ENCODE measurements around the gene CELSR1.

The CELSR1 gene

GRCh38 chr22:46355369-46355995 lies 181.9 kb downstream of the CELSR1 start:
- in situ Hi-C loops (cut with MboI; ENCODE audit: low sequenced_read_pairs), result no loop called here

- in situ Hi-C loops (cut with MboI; ENCODE audit: low sequenced_read_pairs), result no loop called here
Observed at GRCh38 chr22:46354993-46355305, 182.5 kb downstream of the CELSR1 start.

- in situ Hi-C loops (cut with MboI; ENCODE audit: low sequenced_read_pairs), result no loop called here
Observed at GRCh38 chr22:46354176-46354992, 183.0 kb downstream of the CELSR1 start.

- in situ Hi-C loops (cut with MboI; ENCODE audit: low sequenced_read_pairs), result no loop called here
Observed at GRCh38 chr22:46353483-46354105, 183.8 kb downstream of the CELSR1 start.

- in situ Hi-C loops (cut with MboI; ENCODE audit: low sequenced_read_pairs), result no loop called here
Observed at GRCh38 chr22:46352691-46353386, 184.6 kb downstream of the CELSR1 start.

- in situ Hi-C loops (cut with MboI; ENCODE audit: low sequenced_read_pairs), result no loop called here
Observed at GRCh38 chr22:46352276-46352675, 185.1 kb downstream of the CELSR1 start.

- in situ Hi-C loops (cut with MboI; ENCODE audit: low sequenced_read_pairs), result no loop called here
Observed at GRCh38 chr22:46351767-46352166, 185.7 kb downstream of the CELSR1 start.

GRCh38 chr22:46351131-46351735 lies 186.2 kb downstream of the CELSR1 start:
- in situ Hi-C loops (cut with MboI; ENCODE audit: low sequenced_read_pairs), result no loop called here

GRCh38 chr22:46350646-46351045 lies 186.8 kb downstream of the CELSR1 start:
- in situ Hi-C loops (cut with MboI; ENCODE audit: low sequenced_read_pairs), result no loop called here

GRCh38 chr22:46350121-46350520 lies 187.3 kb downstream of the CELSR1 start:
- in situ Hi-C loops (cut with MboI; ENCODE audit: low sequenced_read_pairs), result no loop called here

- in situ Hi-C loops (cut with MboI; ENCODE audit: low sequenced_read_pairs), result no loop called here
Observed at GRCh38 chr22:46349681-46350080, 187.7 kb downstream of the CELSR1 start.

- in situ Hi-C loops (cut with MboI; ENCODE audit: low sequenced_read_pairs), result no loop called here
Observed at GRCh38 chr22:46349238-46349637, 188.2 kb downstream of the CELSR1 start.

GRCh38 chr22:46348099-46348695 lies 189.2 kb downstream of the CELSR1 start:
- in situ Hi-C loops (cut with MboI; ENCODE audit: low sequenced_read_pairs), result no loop called here

- in situ Hi-C loops (cut with MboI; ENCODE audit: low sequenced_read_pairs), result no loop called here
Observed at GRCh38 chr22:46347646-46348045, 189.8 kb downstream of the CELSR1 start.

- in situ Hi-C loops (cut with MboI; ENCODE audit: low sequenced_read_pairs), result no loop called here
Observed at GRCh38 chr22:46346680-46347405, 190.6 kb downstream of the CELSR1 start.

GRCh38 chr22:46340676-46341075 lies 196.7 kb downstream of the CELSR1 start:
- in situ Hi-C loops (cut with MboI; ENCODE audit: low sequenced_read_pairs), result no loop called here

- in situ Hi-C loops (cut with MboI; ENCODE audit: low sequenced_read_pairs), result no loop called here
Observed at GRCh38 chr22:46339956-46340355, 197.5 kb downstream of the CELSR1 start.

- in situ Hi-C loops (cut with MboI; ENCODE audit: low sequenced_read_pairs), result no loop called here
Observed at GRCh38 chr22:46338636-46339035, 198.8 kb downstream of the CELSR1 start.

GRCh38 chr22:46337870-46338269 lies 199.6 kb downstream of the CELSR1 start:
- in situ Hi-C loops (cut with MboI; ENCODE audit: low sequenced_read_pairs), result no loop called here

Data from HL-60/S4 treated with retinoic acid at 250 ng/mL for 4 days and 3 days (cell line).